Measurements from ENCODE around the gene CNTN1.

The CNTN1 gene

DNA sequence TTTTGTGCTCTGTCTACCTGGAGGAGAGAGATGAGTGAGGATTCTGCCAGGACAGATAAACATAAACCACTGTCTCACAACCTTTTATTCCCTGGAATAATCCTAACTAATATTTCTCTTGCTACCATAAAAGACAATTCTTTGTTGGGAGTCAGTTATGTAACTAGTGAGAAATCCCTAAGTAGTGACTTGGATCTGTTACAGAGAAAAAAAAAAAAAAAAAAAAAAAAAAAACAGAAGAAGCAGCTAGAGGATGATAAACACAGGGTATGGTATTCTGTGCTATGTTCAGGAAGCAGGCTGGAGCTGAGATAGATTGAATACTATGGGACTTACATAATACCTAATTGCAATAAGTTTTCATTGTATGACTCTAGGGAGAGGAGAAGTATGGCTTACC is 178.7 kb downstream of the CNTN1 start:
- no peak for DNase-seq

DNA sequence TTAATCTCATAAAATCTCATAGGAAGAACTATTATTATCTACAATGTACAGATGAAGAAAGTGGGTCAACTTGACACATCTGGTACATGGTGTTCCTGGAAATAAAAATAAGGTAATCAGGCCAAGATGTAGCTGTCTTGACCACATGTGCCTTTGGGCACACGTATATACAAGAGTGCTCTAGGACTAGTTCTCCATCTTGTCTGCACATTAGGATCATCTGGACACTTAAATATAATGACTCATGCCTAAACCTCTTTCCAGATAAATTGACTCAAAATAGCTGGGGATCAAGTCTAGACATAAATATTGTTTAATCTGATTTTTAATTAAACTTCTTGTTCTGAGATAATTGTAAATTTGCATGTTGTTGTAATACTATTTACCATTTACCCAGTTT is 182.6 kb downstream of the CNTN1 start:
- DNase-seq, result no peak

DNA sequence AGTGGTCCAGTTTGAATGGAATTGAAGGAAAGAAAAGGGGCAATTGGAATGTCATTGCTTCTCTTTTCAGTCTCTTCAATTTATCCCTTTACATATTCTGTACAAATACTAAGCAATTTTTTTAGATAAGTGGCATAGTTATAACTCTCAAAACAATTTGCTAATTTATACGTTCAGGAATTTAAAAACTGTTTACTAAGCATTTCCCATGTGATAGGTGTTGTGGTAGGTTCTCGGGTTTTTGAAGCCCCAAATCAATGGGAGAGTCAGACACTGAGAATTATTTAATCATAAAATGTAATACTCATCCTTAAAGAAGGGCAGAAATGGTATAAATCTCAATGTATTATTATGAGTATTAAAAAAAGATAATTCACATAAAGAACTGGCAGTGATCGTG is 197.1 kb downstream of the CNTN1 start:
- no peak for DNase-seq

DNA sequence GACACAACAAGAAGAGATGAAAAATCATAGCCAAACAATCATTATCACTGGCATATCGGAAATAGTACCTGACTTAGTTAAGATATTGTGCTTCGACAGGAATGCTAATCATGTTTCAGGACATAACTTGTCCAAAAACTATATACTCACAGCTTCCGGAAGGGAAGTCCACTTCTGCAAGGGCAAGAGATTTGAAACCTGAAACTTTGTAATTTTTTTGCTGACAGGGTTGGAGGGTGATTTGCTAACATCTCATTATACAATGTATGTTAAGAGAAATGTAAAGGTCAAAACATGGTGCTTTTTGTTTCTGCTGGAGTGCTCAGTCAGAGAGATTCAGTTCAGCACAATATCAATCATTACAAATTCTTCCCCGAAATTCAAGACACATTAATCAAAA is 200.3 kb downstream of the CNTN1 start:
- DNase-seq, result no peak

DNA sequence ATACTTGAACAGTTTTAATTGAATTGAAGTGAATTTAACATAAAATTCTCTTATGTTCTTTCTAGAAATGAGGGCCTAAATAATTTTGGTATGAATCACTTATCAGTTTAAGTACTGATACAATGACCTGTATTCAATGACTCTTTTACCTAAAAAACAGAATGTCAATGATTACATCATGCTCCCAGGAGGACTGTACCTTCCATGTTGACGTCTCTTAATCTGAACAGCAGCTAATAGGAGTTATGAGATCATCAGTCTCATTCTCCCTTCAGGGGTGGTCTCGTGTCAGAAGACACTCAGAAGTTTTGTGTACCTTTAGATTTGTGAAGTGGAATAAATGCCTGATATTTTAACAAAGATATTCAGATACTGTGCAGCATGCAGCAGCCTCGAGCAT is 206.3 kb downstream of the CNTN1 start:
- no peak for DNase-seq

DNA sequence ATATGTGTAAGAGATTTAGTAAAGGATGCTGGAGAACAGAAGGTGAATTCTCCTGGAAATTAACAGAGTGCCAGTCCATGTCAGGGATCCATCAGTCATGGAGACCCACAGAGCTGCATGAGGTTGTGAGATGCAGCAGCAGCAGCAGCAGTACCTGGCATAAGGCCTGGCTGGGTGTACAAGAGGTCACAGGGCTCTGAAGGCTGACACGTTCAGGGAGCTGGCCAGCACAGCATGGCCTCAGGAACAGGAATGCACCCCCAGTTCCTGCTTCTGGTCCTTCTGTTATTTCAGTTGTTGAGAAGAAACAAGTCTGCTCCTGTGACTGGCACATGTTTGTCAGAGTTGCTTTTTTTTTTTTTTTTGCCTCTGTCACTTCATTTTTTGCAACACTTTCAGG is 210.8 kb downstream of the CNTN1 start:
- DNase-seq, result no peak

DNA sequence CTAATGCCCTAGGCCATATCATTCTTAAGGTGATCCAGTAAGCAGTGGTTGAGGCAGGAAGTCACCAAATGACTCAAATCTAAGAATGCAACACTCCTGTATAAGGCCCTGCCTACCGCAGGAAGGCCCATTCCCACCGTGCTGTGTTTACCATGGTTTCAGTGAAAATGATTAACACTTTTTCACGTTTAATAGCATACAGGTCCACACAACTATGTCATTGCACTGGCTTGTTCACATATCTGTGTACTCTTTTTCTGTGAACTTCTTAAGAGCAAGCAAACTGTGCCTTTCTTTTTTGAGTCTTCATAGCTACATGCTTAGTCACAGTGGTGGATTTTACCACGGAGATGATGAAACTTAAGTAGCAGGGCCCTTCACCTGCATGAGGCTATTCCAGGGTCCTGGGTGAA is 214.9 kb downstream of the CNTN1 start:
- no peak for DNase-seq

DNA sequence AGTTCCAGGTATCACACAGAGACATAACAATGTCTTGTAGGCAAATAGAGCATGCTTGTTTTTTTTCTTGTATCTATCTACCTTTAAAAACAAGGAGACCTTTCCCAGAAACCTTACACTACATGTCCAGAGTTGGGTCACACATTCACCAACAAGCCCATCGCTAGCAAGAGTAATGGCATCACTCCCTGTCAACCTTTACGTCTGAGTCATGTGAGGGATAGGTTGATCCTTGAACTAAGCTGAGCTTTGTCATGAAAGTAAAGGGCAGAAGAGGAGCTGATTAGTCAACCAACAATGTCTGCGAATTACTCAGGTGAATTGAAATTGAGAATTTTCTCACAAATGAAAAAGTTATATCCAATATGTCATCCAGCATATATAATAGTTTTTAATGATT is 219.4 kb downstream of the CNTN1 start:
- DNase-seq, result no peak

DNA sequence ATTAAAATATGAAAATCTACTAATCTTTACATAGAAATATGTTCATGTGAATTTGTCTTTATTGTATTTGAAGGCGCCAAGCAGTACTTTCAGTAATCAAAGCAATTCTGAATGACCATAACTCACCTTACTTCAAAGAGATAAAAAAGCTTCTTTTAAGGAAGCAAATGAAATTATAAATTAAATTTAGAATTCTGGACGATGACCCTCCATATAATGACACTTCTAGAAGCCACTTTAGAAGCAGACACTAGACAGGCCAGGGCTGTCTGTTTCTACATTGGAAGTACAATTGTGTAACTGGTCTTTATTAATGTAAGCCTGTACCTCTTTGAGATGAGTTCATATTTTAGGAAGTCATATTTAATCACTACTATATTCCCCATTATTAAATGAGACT is 222.9 kb downstream of the CNTN1 start:
- DNase-seq, result no peak

DNA sequence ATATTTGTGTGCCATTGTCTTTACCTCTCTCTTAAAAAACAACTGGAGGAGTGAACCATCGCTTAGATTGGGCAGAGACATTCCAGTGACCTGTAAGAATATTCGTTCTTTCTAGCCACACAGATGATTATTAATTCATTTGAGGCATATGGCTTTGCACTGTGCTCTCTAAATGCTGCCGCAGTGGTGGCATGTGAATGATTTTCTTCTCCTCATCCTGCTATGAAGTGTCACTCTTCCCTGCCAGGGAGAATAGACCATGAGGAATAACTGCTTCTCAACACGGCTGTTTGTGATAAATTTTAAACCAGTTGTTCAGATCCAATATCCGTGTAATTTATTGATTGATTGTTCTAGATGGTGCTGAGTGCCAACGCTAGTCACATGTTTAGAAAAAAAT is 225.3 kb downstream of the CNTN1 start:
- no peak for DNase-seq

DNA sequence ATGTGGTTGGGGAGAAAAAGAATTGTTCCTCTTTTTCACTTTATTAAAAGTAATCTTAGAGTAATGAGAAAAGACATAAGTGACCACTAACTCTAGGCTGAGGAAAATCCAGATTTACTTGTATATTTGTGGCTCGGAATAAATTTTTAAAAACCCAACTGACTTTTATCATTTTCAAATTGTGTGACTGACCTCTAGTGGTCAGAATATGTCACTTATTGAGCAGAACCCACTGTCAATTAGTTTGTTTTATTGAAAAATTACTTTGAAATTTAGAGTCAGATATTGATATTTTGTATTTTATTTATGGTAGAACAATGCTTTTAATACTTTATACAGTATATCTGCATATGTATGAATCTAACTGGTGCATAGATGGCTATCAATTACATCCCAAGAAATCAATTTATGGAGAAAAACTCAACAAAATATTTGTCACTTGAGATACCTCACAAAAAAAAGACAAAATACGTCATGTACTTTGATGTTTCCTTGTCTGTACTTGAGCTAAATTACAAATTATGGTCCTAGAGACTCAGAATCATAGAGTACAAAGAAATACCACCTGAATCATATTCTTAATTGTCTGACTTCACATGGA is 229.4 kb downstream of the CNTN1 start:
- DNase-seq, result no peak

DNA sequence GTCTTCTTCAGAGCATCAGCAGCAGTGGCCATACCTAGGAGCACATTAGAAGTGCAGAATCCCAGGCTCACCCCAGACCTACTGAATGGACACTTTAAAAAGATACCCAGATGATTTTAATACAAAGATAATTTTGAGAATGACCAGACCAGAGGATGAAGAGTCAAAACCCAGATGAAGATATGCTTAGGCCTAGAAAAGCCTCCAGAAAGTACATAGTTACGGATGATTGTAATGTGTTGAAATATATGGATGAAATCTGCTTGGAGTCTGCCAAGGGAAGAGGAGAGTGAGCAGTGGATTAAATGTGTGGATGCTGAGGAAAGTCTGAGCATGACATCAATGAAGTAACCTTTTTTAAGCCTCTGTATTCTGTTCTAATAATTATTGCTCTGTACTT is 245.7 kb downstream of the CNTN1 start:
- DNase-seq, result no peak

DNA sequence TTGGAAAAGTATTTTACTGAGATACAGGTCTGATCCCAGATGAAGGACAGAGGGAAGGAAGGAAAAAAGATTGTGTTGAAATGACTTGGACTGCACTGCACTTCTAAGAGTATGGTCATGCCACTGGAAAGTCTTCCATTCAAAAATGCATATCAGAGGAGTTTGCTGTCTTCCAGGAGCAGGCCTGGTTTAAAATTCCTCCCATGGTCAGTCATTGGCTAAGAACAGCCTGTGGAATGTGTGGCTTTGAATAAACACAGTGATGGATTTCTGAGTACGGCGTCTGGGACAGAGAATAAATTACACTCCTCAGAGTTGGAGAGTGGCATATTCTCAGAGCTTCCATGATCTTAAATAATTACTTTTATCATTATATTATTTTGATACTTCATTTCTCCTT is 250.1 kb downstream of the CNTN1 start:
- DNase-seq, result no peak

DNA sequence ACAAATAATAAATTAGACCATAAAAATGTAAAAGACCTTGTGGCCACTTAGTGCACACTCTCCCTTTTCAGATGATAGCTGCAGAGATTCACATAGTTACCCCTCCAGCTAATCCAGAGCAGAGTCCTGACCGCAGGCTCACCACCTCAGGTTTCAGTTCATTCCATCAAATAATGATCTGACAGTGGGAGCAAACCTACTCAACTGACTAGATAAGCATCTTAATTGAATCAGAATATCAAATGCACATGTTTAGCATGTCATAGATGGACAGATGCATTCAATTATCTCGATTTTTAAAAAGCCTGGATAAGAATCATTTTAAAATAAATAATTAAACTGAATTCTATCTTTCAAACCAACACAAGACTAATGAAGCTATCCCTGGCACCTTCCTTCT is 253.5 kb downstream of the CNTN1 start:
- no peak for DNase-seq

DNA sequence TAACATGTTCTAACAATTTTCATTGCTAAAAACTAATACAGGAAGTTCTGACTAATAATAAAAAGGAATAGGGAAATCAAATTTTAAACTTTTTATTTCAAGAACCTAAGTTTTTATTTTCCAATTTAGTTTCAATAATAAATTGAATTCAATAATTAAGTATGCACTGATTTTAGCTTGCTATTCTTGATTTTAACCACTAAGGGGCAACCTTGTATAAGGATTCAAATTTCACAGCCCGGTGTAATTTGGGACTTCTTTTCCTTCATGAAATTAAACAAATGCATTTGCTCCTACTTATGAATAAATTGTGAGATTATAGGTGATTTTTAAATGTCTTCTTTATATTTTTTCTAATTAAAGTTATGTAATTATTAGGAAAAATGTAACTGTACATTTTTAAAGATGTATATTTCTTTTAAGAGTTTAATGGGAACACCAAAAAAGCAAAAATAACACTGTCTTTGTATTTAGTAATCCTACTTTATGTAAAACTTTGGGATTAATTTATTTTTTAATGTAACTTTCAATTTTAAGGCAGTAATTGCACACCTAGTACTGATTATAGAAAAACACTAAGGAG is 254.5 kb downstream of the CNTN1 start:
- DNase-seq, result no peak

DNA sequence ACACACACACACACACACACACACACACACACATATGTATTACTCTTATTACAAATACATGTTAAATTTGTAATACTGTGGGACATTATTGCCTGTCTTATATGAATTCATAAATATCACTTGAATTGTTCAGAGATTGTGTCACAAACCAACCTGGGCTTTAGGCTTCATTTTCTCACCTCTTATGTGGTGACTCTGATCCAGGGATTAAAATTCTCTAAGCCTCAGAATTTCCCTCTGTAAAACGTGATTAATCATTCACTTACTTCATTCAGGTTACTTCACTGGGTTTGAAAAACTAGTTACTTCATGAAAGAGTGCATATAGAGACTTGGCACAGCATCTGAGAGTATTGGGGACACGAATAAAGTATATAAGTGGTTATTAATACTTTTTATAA is 255.6 kb downstream of the CNTN1 start:
- DNase-seq, result no peak

DNA sequence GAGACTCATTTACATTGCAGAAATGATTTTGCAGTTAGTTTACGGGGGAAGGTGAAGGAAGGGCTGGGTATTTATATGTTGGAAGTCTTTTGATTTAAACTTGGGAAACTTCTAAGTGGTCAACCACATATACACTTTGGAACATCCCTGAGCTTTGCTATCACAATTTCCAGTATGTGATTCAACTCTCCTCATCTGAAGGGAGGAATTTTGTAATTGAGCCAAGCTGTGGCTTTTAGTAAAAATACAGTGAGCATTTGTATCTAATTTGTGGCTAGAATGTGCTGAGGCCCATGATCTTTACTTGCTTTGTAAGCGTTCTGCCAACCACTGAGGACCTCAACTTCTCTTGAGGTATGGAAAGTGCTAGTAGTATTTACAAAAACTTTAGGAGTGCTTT is 260.8 kb downstream of the CNTN1 start:
- no peak for DNase-seq

DNA sequence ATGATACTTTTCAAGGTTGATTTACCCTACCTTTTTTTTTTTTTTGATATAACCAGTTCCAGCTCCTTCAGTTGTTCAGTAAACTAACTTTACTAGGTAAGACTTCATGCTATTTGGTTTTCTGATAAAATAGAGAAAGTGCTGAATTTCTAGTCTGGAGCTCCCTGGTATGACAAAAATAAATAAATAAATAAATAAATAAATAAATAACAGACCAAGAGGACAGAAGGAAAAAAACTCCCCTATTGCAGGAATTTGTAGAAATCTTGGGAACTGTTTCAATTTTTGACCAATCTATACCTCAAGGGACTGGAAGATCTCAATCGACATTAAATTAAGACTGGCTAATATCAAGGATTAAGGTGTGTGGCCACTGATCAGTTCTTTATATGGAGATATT is 265.2 kb downstream of the CNTN1 start:
- DNase-seq, result no peak

DNA sequence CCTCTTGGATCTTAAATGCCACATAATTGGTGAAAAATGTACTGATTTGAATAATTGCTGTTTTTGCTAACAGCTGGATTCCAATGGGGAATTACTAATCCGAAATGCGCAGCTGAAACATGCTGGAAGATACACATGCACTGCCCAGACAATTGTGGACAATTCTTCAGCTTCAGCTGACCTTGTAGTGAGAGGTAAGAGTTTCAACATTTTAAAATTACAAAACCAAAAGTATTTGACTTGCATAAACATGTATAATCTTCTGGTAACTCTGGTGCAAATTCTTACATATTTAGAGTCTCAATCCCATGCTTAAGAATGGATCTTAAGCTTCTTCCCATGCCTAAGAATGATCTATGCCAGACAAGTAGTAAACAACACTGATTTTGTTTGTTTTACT is 266.8 kb downstream of the CNTN1 start:
- DNase-seq, result no peak

DNA sequence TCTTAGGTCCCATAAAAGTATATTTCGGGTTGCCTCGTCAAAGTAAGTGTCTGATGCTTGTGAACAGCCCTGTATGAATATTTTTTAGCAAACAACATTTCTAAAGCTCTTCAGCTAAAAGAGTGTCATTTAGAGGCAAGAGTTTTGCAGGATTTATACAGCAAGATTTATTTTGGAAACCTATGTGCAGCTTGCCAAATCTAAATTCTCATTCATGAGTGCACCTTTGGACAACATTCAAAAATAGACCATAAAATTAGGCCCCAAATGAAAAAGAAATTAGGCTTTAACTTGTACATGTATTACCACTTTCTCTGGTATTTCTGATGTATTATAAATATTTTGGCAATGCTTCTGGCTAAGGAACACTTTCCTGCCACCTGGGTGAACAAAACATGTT is 271.5 kb downstream of the CNTN1 start:
- no peak for DNase-seq

DNA sequence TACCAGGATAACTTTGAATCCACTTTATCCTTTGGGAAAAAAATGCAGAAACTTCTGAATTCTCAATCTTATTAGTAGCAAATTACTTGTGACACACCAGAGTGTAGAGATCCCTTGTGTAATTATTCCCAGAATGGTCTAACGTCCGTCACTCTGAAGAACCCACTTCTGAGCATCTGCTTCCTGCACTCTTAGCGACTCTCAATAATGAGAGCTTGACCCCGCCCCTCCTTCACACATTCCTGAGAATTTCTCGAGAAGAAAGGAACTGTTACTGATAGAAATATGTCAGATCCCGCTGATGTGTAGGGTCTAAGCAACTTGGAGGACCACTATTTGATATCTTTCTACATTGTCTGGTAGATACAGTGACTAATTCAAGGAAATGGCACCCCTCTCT is 277.6 kb downstream of the CNTN1 start:
- DNase-seq, result no peak

DNA sequence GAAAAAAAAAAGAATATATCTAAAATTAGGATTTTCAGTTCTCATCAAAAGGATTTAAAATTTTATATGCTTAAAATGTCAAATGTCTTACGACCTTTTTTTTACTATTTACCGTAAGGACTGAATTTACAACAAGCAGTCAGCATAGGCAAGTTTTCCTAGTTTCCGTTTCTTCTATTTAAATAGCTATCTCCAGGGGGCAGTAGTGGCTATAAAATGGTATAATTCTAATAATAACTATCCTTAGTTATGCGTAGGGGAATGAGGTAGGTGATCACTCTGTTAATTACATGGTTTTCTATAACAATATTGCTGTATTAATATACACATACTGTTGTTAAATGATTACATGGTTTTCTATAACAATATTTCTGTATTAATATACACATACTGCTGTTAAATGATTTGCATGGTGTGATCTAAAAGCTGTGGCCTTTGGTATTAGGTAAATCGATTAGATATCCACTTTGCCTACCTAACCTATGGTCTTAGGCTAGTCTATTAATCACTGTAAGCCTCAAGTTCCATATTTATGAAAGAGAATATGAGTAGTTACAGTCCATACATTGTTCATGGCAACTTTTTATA is 278.2 kb downstream of the CNTN1 start:
- no peak for DNase-seq

DNA sequence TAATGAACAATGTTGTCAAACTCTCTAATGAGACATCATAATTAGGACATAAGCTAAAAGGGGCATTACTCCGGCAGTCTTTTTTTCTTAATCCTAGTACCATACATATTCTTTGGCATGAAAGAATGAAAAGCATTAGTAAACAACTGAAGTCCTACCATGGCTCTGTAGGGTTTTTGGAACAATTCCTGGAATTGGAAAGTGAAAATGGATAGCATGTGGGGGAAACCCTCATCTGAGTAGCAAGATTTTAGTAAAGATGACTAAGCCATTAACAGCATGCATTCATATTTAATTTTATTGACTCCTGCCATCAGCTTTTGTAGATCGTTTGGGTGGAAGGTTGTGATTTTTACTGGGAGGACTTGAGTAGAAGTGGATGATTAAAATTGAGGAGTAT is 279.7 kb downstream of the CNTN1 start:
- no peak for DNase-seq

DNA sequence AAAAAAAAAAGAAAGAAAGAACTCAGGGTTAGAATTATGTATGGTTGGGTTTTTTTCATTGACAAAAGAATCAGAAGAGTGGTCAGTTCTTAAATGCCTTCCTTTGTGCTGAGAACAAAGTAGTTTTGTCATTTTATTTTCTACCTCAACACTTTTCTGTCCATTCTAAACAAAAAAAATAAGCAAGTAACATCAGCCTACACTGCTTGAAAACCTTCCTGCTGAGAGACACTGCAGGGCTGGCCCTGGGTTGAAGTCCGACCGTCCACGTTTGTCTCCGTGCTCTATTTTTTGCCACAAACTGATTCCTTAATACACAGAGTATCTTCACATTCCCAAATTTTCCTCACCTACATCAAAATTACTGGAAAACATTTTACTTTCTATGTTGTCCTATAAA is 284.3 kb downstream of the CNTN1 start:
- no peak for DNase-seq

DNA sequence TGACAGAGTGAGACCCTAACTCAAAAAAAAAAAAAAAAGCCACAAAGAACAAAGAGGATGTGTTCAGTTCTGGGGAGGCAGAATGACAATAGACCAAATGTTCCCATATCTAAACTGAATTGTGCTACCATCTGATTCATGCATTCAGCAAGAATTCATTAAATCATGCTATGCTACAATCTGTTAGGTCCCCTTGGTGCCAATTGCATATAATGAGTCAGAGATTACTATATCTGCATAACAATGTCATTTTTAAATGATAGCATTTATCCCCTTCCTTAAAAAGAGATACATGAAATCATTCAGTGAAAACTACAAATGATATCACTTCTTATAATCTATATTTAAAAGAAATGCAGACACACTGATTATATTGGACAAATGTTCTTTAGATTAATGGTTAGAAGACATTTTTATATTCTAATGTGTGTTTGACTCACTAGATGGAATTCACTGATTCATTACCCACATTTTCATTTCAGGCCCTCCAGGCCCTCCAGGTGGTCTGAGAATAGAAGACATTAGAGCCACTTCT is 288.3 kb downstream of the CNTN1 start:
- DNase-seq, result no peak
